A549 treated with GW870086 at 1 μM for 4 hours (cell line): ENCODE results near the gene HMCN2. TPM values are rescaled to one million over a fixed set of nuclear protein-coding genes. Genes with fewer than 3 reads are reported as not detected.

Experiments used
- total RNA-seq: library from RNA; stranded (reverse); fragments of 200-300 nt; extraction: Qiagen RNA extraction; gene quantifications from 5 replicates; pipeline ENCODE4 v1.2.3, GENCODE V29; 2022; ENCODE audit warnings: low read depth

The HMCN2 gene, protein sequence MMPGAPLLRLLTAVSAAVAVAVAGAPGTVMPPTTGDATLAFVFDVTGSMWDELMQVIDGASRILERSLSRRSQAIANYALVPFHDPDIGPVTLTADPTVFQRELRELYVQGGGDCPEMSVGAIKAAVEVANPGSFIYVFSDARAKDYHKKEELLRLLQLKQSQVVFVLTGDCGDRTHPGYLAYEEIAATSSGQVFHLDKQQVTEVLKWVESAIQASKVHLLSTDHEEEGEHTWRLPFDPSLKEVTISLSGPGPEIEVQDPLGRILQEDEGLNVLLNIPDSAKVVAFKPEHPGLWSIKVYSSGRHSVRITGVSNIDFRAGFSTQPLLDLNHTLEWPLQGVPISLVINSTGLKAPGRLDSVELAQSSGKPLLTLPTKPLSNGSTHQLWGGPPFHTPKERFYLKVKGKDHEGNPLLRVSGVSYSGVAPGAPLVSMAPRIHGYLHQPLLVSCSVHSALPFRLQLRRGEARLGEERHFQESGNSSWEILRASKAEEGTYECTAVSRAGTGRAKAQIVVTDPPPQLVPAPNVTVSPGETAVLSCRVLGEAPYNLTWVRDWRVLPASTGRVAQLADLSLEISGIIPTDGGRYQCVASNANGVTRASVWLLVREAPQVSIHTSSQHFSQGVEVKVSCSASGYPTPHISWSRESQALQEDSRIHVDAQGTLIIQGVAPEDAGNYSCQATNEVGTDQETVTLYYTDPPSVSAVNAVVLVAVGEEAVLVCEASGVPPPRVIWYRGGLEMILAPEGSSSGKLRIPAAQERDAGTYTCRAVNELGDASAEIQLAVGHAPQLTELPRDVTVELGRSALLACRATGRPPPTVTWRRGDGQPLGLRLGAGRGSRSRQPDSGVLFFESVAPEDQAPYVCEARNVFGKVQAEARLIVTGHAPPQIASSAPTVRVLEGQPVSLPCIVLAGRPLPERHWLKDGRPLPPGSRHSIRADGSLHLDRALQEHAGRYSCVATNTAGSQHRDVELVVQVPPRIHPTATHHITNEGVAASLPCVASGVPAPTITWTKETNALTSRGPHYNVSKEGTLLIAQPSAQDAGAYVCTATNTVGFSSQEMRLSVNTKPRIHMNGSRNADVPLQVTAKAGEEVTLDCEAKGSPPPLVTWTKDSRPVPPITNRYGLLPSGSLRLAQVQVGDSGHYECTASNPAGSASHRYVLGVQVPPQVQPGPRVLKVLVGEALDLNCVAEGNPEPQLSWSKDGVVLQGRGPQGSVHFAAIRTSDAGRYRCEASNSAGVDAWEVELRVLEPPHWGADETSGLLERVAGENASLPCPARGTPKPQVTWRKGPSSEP (N-terminal part only)
- 0.05 to 0.08 TPM (median 0.06 TPM) in 5 replicates for total RNA-seq

DNA sequence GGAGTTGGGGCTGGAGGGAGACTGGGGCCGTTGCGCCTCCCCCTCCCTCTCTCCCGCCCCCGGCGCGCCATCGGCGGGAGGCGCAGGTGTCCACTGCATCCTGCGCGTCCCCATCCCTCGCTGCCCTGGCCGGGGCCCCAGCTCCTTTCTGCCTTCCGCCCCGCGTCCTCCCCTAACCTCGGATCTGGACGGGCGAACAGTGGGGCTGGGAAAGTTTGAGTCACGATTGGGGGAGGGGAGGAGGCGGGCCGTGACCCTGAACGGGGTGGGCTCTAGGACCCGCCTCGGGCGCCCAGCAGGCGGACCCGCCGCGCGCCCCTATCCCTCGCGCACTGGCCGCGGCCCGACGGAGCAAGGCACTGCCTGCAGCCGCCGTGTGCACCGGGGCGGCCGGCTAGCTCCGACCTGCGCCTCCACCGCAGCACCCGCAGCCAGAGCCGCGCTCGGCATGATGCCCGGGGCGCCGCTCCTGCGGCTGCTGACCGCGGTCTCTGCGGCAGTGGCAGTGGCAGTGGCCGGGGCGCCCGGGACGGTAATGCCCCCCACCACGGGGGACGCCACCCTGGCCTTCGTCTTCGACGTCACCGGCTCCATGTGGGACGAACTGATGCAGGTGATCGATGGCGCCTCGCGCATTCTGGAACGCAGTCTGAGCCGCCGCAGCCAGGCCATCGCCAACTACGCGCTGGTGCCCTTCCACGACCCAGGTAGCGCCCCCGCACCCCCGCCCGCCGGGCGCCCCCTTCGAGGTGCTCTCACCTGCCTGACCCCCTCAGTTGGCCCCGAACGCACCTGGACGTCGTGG lies at the start of gene HMCN2:
HMCN2 (plus strand) TSS at position 330 of the 805 bp plus-strand sequence; CDS start at position 449, 119 bp downstream.

DNA sequence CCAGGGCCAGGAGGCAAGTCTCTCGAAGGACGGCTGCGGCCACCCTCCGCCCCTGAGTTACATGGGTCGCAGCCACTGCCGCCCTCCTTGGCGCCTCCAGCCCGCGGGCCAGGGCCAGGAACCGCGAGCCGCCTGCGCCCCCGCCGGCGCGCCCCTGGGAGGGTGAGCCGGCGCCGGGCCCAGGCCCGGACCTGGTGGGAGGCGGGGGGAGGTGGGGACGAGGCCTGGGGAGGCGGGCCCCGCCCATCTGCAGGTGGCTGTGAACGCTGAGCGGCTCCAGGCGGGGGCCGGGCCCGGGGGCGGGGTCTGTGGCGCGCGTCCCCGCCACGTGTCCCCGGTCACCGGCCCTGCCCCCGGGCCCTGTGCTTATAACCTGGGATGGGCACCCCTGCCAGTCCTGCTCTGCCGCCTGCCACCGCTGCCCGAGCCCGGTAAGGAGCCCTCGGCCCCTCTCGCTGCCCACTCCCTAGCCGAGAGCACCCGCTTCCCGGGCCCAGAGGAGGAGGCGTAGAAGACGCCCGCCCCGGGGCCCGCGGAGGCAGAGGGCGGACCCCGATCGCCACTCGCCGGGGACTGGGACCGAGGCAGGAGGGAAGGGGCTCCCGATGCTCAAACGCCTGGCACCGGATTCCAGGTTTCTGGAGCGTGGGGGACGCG lies 179.1 kb downstream of the HMCN2 start, which contains the start of gene ASS1:
ASS1 (plus strand) TSS at position 397 of the 657 bp plus-strand sequence. CDS start 7,268 bp downstream, outside the sequence.

Other genes with a start within 250 kb of the HMCN2 start
- gene FNBP1, start 222.6 kb upstream of the HMCN2 start, total RNA-seq, result 10.9 to 12.7 TPM (median 11.5 TPM) in 5 replicates
- gene GPR107, start 211.9 kb upstream of the HMCN2 start, total RNA-seq, result 23.7 to 30.0 TPM (median 27.7 TPM) in 5 replicates
- 28.9 to 50.2 TPM (median 46.8 TPM) in 5 replicates for gene NCS1, start 93.4 kb upstream of the HMCN2 start, total RNA-seq
- gene ASS1, start 179.2 kb downstream of the HMCN2 start, total RNA-seq, result 16.8 to 19.4 TPM (median 17.6 TPM) in 5 replicates